Kidney (tissue), 14 donors: ENCODE data around the gene SEMA6A. TPM values are rescaled to one million over a fixed set of nuclear protein-coding genes. Genes with fewer than 3 reads are reported as not detected.

ENCODE experiments used
- DNase-seq, 5 donors: peaks; one replicate each; pipeline ENCODE4 v3.0.0-alpha.2; 2013 to 2020
- FAIRE-seq: peaks from 2 replicates; lab custom pipeline; 2012; peaks lifted over from hg19 to GRCh38; lab: Jason Lieb, UNC
- H3K27ac ChIP-seq, 2 donors: one replicate each; pipeline ENCODE4 v1.7.0; 2013; ENCODE audit warnings: low read depth in 2 of 2, low read length in 2 of 2, inconsistent platforms in 1 of 2
- H3K27me3 ChIP-seq: one replicate; pipeline ENCODE4 v1.7.1; 2013; ENCODE audit warnings: low read length, inconsistent platforms; ENCODE audit not compliant: control insufficient read depth, insufficient read depth
- H3K36me3 ChIP-seq, 3 donors: one replicate each; pipeline versions ENCODE4 v1.7.0 to v1.7.1; 2013; ENCODE audit warnings: low read length in 3 of 3, control low read depth in 1 of 3, inconsistent platforms in 1 of 3; ENCODE audit not compliant: insufficient read depth in 3 of 3, control insufficient read depth in 2 of 3
- H3K4me1 ChIP-seq, 3 donors: one replicate each; pipeline versions ENCODE4 v1.7.0 to v1.7.1; 2013; ENCODE audit warnings: low read length in 3 of 3, inconsistent platforms in 1 of 3, low read depth in 1 of 3; ENCODE audit not compliant: control insufficient read depth in 2 of 3, insufficient read depth in 2 of 3
- H3K4me3 ChIP-seq, 3 donors: one replicate each; pipeline versions ENCODE4 v1.7.0 to v1.8.1; 2013; ENCODE audit warnings: low read length in 3 of 3, control low read depth in 1 of 3, inconsistent platforms in 1 of 3
- H3K9ac ChIP-seq, 3 donors: one replicate each; pipeline versions ENCODE4 v1.7.0 to v1.7.1; 2013; ENCODE audit warnings: low read length in 3 of 3, control low read depth in 1 of 3, inconsistent platforms in 1 of 3
- H3K9me3 ChIP-seq, 3 donors: one replicate each; pipeline versions ENCODE4 v1.7.0 to v1.7.1; 2013; ENCODE audit warnings: low read length in 3 of 3, control low read depth in 1 of 3, inconsistent platforms in 1 of 3; ENCODE audit not compliant: control insufficient read depth in 2 of 3, insufficient read depth in 1 of 3
- intact Hi-C: fragments of 100-400 bp; cut with DNase I; formaldehyde crosslinking; loops from one replicate; pipeline ENCODE4 v1.11.1; 2022
- polyA plus RNA-seq: library from polyadenylated mRNA; stranded (reverse); fragments of 350-450 nt; fragmentation: Illumina TruSeq; extraction: RNeasy Lipid Tissue Mini Kit (QIAGEN cat#74804); gene quantifications from one replicate; pipeline ENCODE4 v1.2.3, GENCODE V29; 2014; ENCODE audit warnings: low read depth, low replicate concordance; ENCODE audit not compliant: insufficient read depth
- total RNA-seq: library from RNA; stranded (reverse); fragmentation: NEBNext Ultra II Directional; extraction: Animal tissue kit (Norgen Biotek cat#: 25700); gene quantifications from one replicate; pipeline ENCODE4 v1.2.1, GENCODE V29; 2021
- TF ChIP-seq, protein P1 (sequence below): IDR thresholded peaks from 3 replicates; pipeline ENCODE4 v1.5.1; 2012; ENCODE audit warnings: mild to moderate bottlenecking, moderate library complexity, borderline replicate concordance; ENCODE audit not compliant: insufficient read depth; ENCODE audit errors: extremely low read depth
- donor health status: control.
- donor health status: control.
- donor health status: control.
- donor health status: control.
- donor health status: control.
- donor health status: DM: yes; HTN: yes; CAD: no.
- donor health status: Normal renal cell carcinoma (clear cell type).

Gene SEMA6A
- total and polyA plus RNA-seq, 2 donors from 2014 or later: 4.0 to 51.6 TPM

DNA sequence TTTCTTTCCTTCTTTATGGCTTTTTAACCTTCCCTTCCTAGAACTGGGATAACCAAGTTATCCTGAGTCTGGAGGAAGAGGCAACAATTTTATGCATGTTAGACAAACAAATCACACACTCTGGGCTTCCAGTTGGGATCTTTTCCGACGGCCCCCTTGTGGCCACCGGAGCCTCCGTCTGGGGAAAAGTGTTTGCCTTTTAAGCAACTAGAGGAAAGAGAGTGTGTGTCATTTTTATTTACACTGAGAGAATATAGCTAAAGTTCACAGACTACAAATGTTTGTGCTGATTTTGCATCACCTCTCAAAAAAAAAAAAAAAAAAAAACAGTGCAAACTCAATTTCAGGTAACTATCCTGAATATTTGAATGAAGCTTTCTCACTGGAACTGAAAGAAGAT, 126.2 kb downstream of the SEMA6A start:
- intact Hi-C loops: no loop called here
- H3K4me3 ChIP-seq: peak overlapping the region in 2 of 3 donors; percentile 25 to 56
- H3K9me3 ChIP-seq: no peaks in the 10 kb centered on the region
- no peak overlapping the region for H3K9ac ChIP-seq
- FAIRE-seq (no peak), DNase-seq (no peak)
- TF ChIP-seq, protein P1, sequence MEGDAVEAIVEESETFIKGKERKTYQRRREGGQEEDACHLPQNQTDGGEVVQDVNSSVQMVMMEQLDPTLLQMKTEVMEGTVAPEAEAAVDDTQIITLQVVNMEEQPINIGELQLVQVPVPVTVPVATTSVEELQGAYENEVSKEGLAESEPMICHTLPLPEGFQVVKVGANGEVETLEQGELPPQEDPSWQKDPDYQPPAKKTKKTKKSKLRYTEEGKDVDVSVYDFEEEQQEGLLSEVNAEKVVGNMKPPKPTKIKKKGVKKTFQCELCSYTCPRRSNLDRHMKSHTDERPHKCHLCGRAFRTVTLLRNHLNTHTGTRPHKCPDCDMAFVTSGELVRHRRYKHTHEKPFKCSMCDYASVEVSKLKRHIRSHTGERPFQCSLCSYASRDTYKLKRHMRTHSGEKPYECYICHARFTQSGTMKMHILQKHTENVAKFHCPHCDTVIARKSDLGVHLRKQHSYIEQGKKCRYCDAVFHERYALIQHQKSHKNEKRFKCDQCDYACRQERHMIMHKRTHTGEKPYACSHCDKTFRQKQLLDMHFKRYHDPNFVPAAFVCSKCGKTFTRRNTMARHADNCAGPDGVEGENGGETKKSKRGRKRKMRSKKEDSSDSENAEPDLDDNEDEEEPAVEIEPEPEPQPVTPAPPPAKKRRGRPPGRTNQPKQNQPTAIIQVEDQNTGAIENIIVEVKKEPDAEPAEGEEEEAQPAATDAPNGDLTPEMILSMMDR: no peak
- no peak overlapping the region for H3K27ac ChIP-seq
- H3K4me1 ChIP-seq: no peaks in the 10 kb centered on the region
- peaks cover 0 to 4% (median 0%) of the 10 kb centered on the region in 3 donors for H3K36me3 ChIP-seq
- H3K27me3 ChIP-seq: no peaks in the 10 kb centered on the region

DNA sequence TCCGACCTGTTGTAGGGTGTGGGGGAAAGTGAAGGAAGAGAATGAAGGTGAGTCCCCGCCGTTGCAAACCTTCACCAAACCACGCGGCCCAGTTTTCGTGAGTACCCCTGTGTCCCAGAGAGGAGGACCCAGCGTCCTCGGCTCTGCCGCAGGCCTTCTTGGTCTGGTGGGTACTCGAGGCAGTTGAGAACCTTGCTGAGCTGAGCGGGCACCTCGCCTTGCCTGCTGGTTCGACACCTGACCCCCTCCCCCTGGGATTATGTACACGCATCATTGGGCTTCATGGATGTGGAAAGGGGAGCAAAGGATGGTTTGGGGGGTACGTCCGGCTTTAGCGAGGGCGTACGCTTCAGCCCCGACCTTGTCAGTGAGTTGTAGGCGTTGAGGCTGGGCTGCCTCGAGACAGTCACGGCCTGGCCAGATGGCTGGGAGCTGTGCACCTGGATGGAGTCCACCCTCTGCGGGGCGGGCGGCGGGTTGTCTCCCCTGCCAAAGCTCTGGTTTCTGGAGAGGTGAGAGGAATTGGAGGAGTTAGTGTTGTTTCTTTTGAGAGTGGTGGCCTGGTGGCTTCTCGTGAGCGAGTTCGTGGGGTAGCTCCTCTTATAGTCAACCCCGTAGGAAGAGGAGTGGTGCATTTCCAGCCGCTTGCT, 128.1 kb downstream of the SEMA6A start:
- H3K27ac ChIP-seq: no peak overlapping the region
- peaks cover 0 to 4% (median 0%) of the 10 kb centered on the region in 3 donors for H3K36me3 ChIP-seq
- no peaks in the 10 kb centered on the region for H3K9me3 ChIP-seq
- H3K27me3 ChIP-seq: no peaks in the 10 kb centered on the region
- no peak overlapping the region for H3K4me3 ChIP-seq
- no peak overlapping the region for H3K9ac ChIP-seq
- DNase-seq (peak in 1 of 5 donors; percentile 68), FAIRE-seq (no peak)
- intact Hi-C loops: no loop called here
- TF ChIP-seq, protein P1: no peak
- peaks cover 0 to 7% (median 3%) of the 10 kb centered on the region in 3 donors for H3K4me1 ChIP-seq

DNA sequence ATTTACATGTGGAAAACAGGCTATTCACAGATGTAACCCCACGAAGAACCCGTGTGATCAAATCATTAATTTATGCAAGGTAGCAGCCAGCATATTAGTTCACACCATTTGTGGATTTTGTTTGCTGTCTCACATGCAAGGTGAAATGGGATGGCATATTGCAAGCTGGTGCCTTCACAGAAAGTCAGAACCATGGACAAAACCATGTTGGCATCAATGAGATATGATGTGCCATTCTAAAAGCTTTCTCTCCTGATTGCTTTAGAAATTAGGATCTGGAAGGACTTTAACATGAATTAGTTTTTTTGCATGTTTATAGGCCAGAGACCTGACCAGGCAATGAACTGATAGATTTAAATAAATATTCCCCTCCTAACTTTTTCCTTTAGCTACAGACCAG, 129.3 kb downstream of the SEMA6A start:
- no peak overlapping the region for H3K27ac ChIP-seq
- H3K4me1 ChIP-seq: peaks cover 0 to 9% (median 3%) of the 10 kb centered on the region in 3 donors
- FAIRE-seq (no peak), DNase-seq (no peak)
- H3K36me3 ChIP-seq: peaks cover 0 to 4% (median 0%) of the 10 kb centered on the region in 3 donors
- intact Hi-C loops: no loop called here
- H3K4me3 ChIP-seq: no peak overlapping the region
- no peak overlapping the region for H3K9ac ChIP-seq
- H3K27me3 ChIP-seq: no peaks in the 10 kb centered on the region
- TF ChIP-seq, protein P1: no peak
- H3K9me3 ChIP-seq: no peaks in the 10 kb centered on the region
